GM18508 (cell line): ENCODE measurements around the gene ADGRV1.
"Not testable (repeated sequence)": the region's sequence is repeated elsewhere in the genome, so short reads cannot be mapped to it uniquely, and the experiment has no call there.

Experiments used
- ATAC-seq: cut with Tn5 transposase; IDR thresholded peaks from one replicate; pipeline ENCODE4 v1.9.1; 2021; ENCODE audit warnings: moderate number of reproducible peaks; ENCODE audit not compliant: insufficient read depth, unreplicated experiment

The ADGRV1 gene

DNA sequence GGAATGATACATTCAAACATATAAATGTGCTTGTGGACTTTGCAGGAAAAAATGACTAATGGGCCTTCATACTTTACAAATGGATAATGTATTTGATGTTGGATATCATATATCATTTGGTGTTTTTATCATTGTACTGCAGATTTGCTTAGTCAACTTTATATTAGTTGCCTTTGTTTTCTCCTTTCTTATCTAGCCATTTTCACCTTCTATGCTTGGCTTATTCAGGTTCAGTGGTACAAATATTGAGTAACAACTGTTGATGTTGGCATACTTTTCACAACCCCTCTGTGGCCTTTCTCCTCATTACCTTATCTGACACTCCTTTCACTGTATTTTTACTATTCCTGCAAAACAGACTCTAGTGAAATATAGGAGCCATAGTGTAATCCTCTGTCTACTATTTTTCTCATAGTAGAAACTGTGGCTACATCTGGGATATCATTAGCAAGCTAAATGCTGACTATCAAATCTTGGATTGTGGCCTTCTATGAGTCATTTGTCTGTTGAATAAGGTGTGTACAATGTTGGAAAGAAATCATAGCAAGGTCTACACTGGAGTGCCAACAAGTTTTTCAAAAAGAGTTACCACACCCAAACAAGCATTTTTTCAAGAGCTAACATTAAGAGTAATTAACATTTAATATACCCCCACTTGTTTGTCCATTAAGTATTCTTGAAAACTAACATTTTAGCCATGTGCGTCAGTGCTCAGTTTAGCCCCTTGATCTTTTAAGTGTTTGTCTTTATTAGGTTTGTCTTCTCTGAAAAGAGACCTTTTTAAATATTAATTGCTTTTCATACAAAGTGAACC lies 330.1 kb downstream of the ADGRV1 start:
- ATAC-seq = no peak

- ATAC-seq = no peak
Observed at GRCh38 chr5:90889325-90889600, 330.7 kb downstream of the ADGRV1 start.

DNA sequence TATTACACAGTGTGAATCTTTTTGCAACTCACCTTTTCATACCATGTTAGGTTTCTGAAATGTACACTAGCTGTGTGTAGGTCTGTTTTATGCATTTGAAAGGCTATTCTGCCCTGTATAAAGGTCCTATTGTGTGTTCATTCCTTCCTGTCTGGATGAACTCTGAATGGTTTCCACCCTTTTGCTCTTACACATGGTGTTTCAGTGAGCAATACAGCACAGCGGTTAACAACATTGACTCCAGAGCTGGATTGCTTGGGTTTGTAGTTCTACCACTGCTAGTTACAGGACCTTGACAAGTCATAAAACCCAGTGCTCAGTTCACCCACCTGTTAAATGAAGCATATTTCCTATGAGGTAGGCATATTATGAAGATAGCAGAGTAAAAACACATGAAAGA lies 331.6 kb downstream of the ADGRV1 start:
- no peak for ATAC-seq

DNA sequence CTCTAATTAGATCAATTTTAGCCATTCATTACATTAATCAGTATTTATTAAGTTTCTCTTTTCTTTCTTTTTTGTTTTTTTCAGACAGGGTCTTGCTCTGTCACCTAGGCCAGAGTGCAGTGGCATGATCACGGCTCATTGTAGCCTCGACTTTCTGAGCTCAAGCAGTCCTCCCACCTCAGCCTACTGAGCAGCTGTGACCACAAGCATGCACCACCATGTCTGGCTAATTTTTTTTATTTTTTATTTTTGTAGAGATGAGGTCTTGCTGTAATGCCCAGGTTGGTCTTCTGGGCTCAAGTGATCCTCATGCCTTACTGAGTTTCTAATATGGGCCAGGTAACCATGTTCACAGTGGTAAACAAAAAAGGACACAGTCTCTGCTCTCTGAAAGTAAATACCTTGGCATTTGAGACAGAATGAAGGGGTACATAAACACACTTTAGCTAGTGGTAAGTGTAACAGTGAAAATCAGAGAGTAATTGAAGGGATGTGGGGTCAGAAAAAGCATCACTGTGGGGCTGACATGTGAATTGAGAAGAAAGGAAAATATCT lies 336.3 kb downstream of the ADGRV1 start:
- ATAC-seq = no peak

DNA sequence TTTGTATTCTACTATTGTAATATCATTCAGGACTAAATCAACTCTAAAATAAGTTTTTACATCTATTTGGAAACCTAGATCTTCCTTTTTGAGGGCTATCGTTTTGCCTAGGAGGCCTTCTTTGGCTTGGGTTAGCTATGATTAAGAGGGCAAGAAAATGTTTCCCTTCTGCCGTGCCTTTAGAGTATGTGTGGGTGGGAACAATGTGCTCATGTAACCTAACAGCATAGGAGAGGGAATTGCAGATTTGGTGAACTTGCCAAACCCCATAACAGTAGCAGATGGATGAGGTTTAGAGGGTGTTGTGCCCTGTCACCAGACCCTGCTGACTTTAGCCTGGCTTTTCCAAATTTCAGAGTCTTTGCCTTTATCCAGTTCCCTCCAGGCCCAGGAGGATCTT lies 339.0 kb downstream of the ADGRV1 start:
- no peak for ATAC-seq

DNA sequence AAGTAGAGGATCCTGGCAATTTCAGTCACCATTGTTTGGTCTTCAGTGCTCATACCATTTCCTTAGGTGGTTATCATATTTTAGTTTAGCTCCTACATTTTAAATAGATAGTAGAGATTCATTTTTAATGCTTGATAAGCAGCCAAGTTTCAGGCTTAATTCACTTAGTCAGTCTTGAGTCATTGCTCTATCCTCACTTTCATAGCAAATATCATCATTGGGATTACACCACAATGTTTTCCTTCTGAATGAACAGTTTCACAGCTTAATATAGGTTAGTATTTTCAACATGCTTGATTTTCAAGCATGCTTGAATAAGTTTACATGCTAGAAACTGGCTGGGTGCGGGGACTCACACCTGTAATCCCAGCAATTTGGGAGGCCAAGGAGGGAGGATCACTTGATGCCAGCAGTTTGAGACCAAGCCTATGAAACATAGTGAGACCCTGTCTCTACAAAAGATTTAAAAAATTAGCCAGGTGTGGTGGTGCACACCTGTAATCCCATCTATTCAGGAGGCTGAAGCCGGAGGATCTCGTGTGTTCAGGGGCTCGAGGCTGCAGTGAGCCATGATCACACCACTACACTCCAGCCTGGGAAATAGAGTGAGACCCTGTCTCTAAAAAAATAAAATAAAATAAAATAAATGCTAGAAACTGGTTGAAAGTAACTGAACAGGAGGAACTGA lies 339.9 kb downstream of the ADGRV1 start:
- no peak for ATAC-seq

- ATAC-seq = no peak
Observed at GRCh38 chr5:90899014-90899604, 340.5 kb downstream of the ADGRV1 start.

DNA sequence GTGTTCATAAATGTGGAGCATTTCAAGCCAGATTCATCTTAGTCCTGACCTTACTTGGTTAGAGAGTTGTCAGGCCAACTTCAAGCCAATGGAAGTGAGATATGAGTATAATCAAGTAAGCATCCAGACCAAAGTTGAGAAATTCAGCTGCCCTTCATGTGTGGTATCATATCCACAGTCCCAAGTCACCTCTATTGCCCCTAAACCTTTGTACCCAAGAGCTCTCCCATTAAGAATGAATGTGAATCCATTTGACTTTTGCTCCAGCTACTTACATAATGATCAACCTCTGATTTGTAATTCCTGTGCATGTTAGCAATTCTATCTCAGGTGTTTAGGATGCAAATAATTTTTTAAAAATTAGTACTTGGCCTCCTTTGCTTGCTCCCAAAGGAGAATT lies 342.7 kb downstream of the ADGRV1 start:
- ATAC-seq = no peak

DNA sequence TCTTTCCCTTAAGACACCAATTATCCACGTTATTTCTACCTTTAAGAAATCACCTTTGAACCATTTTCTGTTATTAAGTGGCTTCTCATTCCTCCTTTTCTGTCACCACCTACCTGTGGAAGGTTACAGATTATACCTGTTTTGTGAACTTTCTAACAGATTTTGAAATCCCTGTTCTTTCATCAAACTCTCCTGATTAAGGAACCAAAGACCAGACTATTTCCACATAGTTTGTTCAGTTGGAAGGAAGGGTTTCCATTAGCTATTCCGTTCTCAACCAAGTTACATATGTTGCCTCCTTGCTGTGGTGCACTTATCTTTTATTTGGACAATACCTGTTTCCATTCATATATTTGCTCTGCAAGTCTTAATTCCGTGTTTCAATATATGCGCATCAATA lies 343.6 kb downstream of the ADGRV1 start:
- ATAC-seq = no peak

GRCh38 chr5:90902651-90903386 lies 344.2 kb downstream of the ADGRV1 start:
- ATAC-seq = no peak

DNA sequence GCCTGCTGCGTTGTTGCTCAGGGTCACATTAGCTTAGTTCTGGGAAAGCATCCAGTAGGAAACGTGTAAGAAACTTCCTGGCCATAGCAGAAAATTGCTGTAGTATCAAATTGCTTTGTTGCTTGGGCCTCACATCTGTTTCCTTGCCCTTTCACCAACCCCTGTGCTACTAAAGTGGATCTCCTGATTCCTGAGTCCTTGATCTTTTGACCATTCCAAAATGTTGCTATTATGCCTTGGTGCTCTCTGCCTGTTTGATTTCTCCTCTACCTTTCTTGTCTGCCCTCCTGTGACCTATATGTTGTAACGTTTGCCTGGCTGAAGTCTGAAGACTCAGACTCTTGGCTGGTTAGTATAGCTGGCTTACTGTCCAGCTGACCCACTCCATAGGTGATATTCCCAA lies 350.5 kb downstream of the ADGRV1 start:
- ATAC-seq = no peak

DNA sequence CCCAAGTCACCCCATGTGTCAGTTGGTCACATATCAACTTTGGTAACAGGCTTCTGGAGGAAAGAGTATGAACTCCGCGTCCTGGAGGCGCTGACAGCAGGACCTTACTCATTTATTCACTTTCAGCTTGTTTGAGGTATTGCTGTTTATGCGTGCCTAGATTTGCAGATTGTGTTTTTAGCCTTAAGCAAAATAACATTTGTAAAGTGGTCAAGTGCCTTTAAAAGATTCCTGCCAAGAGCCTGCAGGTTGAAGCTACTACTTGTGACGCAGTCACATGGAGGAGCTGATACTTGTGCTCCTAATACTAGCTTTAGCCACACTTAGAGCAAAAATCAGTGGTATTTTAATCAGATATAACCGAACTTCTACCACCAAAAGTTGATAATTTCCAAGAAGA lies 351.3 kb downstream of the ADGRV1 start:
- ATAC-seq = no peak

DNA sequence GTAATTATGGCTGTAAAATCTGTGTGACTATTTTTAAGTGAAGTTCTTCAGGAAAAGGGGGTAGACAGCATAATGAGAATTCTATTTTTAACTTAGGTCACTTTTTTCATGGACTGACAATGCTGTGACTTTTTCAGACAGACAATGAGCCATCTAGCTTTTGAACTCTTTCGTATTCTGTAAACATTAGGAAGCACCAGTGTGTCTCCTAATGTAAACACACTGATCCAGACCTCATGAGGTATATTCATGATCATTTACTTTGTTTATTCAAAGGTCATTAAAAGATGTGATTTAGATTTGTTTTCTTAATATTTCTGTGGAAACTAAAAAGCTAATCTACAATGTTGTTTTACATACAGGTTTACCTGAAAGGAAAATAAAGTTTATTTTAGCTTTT lies 352.6 kb downstream of the ADGRV1 start:
- no peak for ATAC-seq

- ATAC-seq = no peak
Observed at GRCh38 chr5:90912476-90912875, 353.9 kb downstream of the ADGRV1 start.

- no peak for ATAC-seq
Observed at GRCh38 chr5:90915393-90915792, 356.8 kb downstream of the ADGRV1 start.

DNA sequence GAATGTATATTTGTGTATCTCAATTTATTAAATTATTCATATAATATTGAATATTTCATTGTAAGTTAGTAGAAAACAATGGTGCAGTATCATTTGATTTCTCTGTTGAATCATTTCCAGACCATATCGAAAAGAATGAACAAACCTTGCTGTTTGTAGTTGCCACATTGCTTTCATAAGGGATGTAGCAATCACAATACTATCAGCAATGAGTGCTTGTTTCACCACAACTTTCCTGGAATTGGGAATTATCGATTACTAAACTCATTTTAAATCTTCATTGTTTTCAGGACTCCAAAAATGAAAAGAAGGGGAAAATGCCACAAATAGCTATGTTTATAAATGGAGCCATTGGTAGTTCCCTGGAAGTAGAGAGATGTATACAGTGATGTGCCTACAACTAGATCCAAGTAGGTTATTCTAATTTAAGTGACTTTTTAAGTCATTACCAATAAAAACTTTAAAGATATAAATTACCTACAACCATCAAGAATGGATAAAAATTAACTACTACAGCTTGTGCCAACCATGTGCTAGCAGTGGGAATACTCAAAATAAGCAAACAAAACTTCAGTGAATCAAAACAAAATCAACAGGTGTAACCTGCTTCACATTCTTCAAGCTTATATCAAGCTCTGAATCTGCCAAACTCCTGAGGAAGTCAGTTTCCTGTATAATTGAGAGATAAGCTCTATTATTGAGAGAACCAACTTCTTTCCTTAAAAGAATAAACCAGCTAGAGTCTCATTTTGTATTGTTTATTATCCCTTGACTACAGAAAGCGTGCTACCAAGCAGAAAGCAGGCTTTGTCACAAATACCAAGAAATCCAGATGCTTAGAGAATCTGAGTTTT lies 358.6 kb downstream of the ADGRV1 start:
- ATAC-seq = no peak

DNA sequence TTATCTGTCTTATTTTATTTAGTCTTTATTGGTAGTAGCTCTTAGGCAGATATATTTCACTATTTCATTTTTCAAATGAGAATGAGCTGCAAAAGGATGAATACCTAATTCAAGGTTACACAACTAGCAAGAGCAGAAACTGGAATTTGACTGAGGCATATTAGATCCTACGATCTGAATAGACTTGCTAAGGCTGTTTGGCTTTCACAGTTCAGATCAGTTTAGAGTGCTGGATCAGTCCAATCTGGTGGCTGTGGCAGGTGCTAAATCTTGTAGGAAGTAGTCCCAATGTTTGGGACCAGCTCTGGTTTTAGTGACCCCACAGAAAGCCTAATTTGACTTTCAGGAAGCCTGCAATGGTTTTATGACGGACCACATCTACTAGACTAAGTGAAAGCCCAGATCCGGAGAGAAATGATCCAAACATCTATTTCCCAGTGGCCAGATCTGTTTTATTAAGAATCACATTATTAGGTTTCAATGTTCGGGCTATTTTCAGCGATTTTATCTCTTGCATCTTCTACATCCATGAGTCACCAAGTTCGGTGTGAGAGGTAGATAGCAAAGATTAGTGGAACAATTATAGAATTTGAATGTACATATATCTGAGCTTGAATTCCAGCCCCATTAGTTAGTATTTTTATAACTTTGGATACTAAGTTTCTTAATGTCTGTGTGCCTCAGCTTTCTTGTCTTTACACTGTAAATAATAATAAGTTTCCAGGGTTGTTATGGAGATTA lies 359.5 kb downstream of the ADGRV1 start:
- no peak for ATAC-seq

- ATAC-seq = no peak
Observed at GRCh38 chr5:90921418-90921973, 362.9 kb downstream of the ADGRV1 start.

GRCh38 chr5:90924222-90924621 lies 365.6 kb downstream of the ADGRV1 start:
- ATAC-seq = not testable (repeated sequence)
